Activated T-cell treated with anti-CD3 and anti-CD28 coated beads, Interleukin-2, amount 50 U/mL, for 1 hour (primary cell): Measurements from ENCODE around the gene USP11.
A peak's percentile ranks its signal among the peaks of the same experiment; 100 is the strongest.

Source experiments
- DNase-seq: peaks from one replicate; pipeline ENCODE4 v3.0.0-alpha.2; 2020

USP11 gene

DNA sequence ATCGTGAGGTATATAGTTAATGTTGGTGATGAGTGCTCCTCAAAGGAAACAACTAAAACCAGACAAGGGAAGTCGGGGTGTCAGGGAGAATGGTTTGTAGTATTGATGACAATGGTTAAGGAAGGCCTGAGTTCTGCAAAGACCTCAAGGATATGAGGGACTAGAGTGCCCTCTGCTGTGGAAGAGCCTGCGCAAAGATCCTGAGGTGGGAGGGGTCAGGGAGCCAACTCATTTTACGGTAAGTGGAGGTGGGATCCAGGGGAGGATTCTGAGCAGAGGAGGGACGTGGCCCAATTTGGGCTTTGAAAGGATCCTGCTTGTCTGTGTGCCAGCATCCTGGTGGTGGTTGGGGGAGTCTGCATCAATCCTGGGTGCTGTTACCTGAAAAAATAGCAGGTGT lies 27.8 kb upstream of the USP11 start:
- DNase-seq = no peak

DNA sequence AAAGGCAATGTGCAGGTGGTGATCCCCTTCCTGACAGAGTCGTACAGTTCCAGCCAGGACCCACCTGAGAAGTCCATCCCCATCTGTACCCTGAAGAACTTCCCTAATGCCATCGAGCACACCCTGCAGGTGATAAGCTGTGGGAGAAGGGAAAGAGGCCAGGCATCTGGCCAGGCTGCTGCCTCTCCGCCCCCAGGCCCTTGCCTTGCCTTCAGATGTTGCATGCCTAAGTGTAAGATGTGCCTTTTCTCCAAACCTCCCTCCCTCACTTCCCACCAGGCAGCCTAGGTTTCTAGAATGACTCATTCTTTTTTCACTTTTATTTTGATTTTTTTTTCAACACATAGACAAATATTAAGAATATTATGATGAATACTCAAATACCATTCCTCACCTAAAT lies 26.5 kb upstream of the USP11 start:
- DNase-seq = no peak

DNA sequence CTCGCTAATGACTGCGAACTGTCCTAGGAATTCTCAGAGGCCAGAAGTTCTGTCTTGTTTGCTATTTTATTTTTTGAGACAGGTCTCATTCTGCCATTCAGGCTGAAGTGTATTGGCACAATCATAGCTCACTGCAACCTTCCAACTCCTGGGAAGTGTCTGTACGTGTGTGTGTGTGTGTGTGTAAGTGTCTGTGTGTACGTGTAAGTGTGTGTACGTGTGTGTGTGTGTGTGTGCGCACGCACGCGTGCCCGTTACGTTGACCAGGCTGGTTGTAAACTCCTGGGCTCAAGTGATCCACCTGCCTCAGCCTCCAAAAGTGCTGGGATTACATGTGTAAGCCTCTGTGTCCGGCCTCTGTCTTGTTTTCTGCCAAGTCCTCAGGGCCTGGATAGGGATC lies 24.7 kb upstream of the USP11 start:
- no peak for DNase-seq

DNA sequence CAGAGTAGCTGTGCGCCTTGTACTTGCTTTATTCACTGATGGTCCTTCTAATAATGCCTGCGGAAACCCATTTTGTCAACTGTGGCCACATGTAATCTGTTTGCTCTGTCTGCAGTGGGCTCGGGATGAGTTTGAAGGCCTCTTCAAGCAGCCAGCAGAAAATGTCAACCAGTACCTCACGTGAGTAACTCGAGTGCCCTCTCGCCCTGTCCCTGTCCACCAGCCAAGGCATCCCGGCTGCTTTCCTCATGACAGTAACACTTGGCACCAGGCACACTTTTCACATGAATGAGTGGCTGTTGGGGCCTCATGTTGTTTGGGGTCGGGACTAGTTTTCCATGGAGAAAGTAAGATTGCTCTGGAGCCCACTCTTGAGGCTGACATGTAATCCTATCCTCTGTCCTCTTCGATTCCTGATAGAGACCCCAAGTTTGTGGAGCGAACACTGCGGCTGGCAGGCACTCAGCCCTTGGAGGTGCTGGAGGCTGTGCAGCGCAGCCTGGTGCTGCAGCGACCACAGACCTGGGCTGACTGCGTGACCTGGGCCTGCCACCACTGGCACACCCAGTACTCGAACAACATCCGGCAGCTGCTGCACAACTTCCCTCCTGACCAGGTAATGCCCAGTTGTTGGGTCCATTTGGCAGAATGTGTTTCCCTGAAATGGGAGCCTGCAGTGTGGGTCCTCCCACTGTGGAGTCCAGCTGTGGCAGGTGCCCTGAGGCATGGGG lies 23.1 kb upstream of the USP11 start:
- no peak for DNase-seq

DNA sequence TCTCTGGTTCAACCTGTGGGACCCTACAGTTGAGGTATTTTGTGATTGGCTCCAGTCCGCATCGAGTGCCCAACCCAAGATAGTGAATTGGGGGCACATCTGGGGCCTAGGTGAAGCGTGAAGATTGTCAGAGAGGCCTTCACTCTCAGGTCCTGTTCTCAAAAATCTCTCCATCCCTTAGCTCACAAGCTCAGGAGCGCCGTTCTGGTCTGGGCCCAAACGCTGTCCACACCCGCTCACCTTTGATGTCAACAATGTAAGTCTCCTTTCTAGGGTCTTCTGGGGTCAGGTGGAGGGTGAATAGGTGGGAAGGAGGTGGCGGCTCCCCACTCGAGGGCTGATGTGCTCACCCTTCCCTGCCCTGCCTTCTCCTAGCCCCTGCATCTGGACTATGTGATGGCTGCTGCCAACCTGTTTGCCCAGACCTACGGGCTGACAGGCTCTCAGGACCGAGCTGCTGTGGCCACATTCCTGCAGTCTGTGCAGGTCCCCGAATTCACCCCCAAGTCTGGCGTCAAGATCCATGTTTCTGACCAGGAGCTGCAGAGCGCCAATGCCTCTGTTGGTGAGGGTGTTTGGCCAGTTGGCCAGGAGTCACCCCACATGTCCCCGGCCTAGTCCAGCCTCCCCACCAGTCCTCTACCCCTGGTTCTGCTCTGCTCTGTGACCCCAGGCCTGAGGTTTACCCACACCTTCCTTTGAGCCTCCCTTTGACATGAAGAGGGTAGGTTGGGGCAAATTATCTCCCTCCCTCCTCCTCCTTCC lies 22.0 kb upstream of the USP11 start:
- DNase-seq = no peak

DNA sequence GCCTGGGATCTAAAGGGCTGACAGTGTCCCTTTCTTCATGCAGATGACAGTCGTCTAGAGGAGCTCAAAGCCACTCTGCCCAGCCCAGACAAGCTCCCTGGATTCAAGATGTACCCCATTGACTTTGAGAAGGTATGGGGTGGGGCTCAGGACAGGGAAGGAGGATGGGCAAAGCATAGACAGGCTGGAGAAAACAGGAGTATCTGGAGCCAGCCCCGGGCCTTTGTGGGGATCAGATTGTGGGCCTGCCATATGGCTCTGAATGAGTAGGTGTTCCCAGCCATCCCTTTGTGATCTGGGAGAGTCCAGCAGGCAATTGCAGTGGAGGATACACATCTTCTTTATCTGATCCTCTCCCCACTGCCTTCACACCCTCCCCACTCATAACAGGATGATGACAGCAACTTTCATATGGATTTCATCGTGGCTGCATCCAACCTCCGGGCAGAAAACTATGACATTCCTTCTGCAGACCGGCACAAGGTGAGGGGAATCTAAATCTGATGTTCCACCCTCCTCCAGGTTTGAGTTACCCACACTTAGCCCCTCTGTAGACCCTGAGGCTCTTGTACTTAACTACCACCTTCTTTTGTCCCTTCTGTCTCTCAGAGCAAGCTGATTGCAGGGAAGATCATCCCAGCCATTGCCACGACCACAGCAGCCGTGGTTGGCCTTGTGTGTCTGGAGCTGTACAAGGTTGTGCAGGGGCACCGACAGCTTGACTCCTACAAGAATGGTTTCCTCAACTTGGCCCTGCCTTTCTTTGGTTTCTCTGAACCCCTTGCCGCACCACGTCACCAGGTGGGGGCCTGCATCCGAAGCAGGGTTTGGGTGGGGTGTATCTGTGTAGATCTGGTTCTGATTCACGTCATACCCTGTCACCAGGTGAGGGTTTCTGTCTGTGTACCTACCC lies 20.2 kb upstream of the USP11 start:
- peak; percentile 14 for DNase-seq

DNA sequence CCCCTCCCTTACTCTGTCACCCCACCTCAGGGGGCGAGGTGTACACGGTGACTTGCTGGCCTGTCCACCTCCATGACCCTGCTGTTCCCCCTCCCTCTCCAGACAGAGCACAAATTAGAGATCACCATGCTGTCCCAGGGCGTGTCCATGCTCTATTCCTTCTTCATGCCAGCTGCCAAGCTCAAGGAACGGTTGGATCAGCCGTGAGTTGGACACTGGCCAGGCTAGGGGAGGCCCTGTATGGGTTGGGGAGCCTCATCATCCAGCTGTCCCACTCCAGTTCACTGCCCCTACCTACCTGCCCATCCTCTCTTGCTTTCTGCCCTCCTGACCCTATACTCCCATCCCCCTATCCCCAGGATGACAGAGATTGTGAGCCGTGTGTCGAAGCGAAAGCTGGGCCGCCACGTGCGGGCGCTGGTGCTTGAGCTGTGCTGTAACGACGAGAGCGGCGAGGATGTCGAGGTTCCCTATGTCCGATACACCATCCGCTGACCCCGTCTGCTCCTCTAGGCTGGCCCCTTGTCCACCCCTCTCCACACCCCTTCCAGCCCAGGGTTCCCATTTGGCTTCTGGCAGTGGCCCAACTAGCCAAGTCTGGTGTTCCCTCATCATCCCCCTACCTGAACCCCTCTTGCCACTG lies 18.3 kb upstream of the USP11 start:
- DNase-seq = peak; percentile 17

DNA sequence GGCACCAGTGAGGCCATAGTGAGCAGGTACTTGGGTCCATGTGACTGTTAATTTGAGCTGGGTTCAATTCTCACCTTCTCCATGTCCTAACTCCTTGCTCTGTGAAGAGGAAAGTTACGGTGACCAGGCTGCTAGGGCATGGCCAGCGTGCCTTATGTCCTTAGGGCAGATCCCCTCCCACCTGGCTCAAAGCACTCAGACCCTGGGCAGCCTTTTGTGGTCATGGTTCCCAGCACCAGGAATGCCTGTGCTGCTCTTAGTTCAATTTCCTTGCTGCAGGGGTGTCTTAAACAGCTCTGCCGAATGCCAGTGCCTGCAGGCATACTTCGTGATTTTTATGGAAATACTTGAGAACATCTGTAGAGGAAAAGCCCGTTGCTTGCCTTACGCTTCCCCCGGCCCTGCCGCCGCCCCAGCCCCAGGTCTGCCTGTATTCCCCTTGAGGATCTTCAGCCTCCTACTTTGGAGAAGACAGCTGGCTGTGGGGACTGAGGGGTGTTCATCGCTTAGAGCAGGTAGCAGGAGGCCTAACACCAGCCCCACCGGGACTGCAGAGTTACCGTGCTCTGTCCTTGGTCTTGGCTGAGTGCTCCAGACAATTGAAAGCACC lies 17.4 kb upstream of the USP11 start:
- peak; percentile 17 for DNase-seq

DNA sequence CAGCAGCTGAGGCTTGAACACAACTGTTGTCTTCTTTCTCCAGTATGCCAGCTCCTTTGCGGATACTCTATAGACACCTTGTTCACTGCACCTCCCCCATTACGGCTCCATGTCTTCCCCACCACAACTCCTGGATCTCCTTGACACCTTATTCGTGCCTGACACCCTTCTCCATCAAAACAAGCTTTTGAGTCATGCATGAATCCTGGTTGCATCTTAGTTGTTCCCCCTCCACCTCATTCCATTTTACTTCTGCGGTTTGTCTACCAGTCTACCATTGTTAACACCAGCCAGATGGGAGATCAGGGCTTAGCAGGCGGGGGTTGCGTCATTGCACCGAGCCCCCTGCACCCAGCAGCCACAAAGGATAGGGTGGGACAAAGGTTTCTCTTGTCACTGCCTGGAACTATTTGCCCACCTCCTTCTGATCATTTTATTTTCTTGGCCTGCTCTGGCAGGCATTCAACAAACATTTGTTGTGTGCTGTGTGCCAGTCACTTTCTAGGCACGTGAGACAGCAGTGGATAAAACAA lies 16.4 kb upstream of the USP11 start:
- DNase-seq = no peak

DNA sequence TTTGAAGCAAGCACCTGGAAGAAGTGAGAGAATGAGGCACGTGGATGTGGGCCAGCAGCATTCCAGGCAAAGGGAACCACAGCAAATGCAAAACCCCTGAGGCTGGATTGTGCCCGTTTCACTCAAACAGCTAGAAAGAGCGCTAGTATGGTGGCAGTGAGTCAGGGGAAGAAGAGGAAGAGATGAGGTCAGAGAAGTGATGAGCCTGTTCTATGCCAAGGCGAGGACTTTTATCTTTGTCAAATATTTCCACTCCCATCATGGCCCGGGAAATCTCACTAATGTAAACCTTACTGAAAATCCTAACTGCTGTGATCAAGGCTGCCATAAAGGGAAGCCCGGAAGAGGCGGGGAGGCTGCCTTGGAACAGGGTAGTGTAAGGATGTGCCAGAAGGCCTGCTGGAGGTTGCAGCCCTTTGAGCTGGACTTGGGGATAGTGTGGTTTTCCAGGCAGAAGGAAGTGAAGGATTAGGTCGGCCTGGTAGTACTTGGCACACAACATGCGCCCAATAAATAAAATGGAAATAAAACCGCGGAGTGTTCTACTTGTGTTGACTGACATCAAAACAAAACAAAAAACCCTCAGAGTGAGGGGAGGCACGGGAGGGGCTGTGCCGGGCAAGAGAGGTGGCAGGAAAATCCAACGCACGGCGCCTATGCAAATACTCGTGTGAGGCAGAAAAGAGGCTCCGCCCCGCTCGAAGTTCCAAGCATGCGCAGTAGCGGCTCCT lies 15.5 kb upstream of the USP11 start:
- DNase-seq = no peak

DNA sequence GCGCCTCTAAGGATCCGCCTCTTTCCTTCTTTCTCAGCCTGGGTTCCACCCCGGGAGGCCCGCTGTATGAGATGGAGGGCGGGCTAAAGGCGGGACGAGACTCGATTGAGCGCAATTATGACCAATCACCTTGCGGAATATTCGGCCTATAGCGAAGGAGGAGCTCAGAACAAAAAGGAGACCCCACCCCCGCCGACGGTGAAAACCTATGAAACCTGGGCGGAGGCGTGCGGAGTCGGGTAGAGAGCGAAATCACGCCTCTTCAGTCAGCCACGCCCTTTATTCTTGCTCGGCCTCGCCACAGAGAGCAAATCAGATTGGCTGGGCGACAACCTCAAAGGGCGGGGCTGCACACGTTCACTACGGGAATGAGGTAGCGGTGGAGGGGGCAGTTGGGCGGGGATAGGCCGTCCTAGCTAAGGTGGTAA lies 14.9 kb upstream of the USP11 start:
- DNase-seq = peak; percentile 97

DNA sequence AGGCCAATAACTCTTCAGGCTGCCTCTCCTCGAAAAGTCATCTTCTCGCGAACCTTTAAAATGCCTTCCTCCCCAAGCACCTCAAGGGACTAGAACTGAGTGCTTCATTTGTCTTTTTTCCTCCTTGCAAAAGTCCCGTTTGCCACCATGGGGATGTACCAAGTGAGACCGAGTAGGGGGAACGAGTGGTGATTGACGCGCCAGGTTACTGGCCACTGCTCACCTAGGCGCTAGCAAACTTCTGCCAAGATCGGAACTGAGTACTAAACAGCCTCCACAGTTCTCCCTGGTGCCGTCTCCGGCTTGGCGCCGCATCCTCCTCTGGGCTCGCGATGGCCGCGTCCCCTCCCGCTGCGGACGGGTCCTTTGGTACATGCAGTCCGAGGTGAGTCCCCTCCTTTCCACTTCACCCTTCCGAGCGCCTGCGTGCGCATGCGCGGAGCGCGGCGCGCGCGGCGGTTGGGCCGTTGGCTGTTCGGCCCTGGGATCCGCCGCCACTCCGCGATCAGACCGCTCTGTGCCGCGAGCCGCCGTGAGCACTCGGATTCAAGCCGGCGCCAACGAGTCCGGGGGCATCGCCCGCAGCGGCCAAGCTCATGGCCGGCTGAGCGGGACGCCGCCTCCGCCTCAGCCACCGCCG lies 14.4 kb upstream of the USP11 start, which contains the start of gene CDK16:
Gene CDK16 (plus strand): TSS at position 402 of the 640 bp plus-strand sequence. CDS start 4,877 bp downstream, outside the sequence.
- DNase-seq = peak; percentile 88

DNA sequence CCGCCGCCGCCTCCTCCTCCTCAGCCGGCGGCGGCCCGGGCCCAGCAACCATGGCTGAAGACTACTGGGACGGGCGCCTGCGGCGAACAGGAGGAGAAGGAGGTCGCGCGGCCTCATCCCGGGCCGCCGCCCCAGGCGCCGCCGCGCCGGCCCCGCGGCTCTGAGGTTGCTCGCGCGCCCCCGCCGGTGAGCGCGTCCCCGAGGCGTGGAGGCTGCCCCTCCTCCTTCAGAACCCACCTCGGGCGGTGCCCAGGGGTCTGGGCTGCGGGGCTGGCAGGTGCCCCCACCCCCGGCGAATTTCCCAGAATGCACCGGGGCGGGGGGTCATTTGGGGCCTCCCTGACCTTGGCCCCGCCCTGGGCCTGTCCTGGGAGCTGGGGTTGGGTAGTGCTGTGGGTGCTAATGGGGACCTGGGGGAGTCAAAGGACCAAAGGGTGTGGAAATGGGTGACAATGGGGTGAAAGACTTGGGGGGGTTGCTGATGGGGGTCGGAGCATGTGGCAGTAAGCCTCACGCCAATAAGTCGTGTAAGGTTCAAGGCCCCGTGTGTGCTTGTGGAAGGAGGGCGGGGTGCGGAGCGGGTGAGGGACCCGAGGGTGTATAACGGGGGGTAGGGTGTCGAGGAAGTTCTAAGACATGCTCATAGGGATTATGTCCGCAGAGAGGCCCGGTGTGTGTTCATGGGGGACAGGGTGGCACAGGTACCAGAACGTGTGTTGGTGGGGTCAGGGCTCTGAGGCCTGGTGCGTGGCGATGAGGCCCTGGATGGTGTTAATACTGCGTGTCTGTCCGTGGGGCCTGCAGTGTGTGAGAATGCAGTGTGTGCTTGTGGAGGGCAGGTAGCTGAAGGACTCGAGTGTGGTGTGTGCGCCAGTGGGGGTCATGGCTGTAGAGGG lies 13.6 kb upstream of the USP11 start:
- DNase-seq = peak; percentile 63

DNA sequence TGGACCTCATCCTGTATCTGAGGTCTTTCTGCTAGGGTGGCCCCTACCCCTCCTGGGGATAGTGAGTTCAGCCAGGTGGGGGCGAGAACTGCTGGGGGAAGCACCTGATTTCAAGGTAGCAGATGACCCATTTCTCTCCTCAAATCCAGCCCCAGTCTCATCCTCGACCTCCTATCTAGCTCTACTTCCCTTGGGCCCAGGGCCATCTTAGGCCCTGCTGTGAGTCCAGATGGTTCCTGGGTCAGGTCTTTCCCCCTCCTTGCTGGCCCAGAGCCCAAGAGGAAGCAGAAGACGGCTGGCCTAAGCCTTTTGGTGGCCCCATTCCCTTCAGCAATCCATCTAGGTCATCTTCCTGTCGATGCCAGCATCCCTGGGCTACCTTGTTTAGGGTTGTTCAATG lies 11.1 kb upstream of the USP11 start:
- peak; percentile 10 for DNase-seq

DNA sequence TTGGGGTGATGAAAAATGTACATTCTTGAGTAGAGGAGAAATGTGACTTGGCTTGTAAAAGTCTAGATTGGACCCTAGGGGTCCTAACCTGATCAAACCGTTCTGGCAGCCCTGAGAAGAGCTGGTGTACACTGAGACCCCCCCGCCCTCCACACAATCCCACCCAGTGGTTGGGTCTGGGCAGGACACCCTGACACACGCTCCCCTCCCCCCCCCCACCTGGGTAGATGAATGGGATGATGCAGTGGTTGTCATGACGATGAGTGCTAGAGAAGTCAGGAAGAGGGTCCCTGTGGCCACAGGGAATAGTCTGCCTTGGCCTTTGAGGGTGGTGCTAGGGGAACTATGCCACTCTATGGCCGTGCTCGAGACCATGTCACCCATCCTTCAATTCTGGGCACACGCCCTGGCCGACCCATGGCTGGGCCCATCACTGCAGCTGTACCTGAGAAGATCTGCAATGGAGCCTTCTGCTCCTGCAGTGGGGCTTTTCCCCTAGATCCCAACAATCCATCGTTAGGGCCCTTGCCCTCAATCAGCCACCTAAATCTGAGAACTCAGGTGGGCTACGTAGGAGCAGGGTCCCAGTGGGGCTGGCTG lies 10.0 kb upstream of the USP11 start:
- peak; percentile 13 for DNase-seq

DNA sequence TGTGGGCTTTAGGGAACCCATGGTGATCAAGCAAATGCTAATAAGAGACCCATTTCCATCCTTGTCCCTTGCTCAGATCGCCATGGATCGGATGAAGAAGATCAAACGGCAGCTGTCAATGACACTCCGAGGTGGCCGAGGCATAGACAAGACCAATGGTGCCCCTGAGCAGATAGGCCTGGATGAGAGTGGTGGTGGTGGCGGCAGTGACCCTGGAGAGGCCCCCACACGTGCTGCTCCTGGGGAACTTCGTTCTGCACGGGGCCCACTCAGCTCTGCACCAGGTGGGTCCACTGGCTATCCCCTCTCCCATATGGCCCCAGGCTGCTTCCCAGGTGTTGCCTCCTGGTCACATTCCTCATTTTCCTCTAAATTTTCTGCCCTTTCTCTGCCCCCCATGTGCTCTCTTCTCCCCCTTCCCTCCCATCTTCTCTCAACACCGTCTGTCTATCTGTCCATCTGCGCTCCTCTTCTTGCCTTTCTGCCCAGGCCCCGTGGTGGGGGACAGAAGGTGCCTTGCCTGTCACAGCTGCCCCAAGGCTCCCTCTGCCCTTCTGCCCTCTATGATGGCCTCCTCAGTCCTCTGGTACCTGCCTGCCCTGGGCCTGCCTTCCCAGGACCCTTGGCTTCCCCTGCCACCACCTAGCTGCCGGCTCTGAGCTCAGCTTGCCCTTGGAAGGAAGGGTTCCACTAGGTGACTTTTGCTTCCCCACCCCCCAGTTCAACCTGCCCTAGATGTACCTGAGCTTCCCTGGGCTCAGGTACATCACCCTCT lies 9.1 kb upstream of the USP11 start:
- DNase-seq = peak; percentile 14

DNA sequence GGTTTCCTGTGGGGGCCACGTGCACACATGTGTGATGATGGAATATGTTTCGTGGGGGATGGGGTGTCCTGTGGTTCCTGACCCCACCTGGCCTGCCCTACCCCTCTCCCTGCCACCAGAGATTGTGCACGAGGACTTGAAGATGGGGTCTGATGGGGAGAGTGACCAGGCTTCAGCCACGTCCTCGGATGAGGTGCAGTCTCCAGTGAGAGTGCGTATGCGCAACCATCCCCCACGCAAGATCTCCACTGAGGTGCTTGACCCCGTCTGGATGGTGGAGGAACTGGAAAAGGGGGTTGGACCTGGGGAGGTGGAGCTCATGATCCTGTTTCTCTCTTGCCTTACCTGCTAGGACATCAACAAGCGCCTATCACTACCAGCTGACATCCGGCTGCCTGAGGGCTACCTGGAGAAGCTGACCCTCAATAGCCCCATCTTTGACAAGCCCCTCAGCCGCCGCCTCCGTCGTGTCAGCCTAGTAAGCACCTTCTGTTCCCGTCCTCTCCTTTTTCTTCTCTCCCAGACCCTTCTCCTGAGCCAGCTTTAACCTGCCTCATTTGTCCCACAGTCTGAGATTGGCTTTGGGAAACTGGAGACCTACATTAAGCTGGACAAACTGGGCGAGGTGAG lies 8.4 kb upstream of the USP11 start:
- DNase-seq = peak; percentile 14

DNA sequence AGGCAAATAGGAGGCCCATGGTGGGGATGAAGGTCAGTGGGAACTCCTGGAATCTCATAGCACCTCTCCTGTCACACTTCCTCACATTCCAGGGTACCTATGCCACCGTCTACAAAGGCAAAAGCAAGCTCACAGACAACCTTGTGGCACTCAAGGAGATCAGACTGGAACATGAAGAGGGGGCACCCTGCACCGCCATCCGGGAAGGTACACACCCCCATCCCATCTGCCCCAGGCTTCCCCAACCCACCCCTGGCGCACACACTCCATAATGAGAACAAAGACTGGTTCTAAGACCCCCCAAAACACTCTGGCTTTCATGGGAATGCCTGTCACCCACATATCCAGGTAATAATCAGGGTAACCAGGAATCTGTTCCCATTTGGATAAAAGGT lies 7.9 kb upstream of the USP11 start:
- no peak for DNase-seq
